Stimulated activated CD8-positive, alpha-beta memory T cell treated with anti-CD3 and anti-CD28 coated beads, Interleukin-12 subunit alpha, Interleukin-12 subunit beta, amount 100 ng/mL, for 1 hour (primary cell): ENCODE data around the gene CNTFR.

Experiments
- DNase-seq: peaks from one replicate; pipeline ENCODE4 v3.0.0-alpha.2; 2020; ENCODE audit warnings: low read depth

CNTFR gene

DNA sequence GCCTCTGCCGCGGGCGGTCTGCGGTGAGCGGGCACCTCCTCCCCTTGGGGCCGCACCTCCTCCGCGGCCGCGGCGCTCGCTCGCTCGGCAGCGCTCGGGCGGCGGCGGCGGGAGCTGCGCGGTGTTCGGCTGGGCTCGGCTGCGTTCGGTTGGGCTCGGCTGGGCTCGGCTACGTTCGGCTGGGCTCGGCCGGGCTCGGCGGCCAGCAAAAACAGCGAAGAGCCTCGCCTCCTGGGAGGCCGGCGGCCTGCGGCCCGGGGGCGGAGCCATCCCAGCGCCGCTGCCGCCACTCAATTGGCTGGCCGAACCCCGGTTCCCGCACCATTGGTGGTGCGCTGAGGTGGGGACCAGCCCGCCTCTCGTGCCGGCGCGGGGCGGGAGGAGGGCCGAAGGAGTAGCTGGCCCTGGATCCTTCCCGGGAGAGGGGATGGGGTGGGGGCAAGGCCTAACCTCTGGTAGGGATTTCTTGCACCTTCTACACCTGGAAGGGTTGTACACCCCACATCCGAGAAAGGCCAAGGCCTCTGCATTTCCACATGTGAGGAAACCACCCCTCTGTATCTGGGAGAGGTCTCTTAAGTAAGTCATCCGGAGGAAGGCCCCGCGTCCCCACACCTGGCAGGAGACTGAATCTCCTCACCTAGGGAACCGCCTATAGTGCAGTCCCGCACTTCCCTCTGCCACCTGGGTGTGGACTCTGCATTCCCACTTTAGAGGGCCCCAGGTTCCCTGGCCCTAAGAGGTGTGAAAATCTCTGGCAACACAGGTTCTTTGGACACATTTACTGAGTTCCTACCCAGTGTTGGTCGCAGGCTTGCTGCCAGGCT, 66.3 kb downstream of the CNTFR start, which contains the start of gene ENHO:
TSS of gene ENHO (minus strand) at position 20 of the 827 bp plus-strand sequence. CDS start 1,295 bp downstream, outside the sequence.
- DNase-seq, result peak; percentile 75

DNA sequence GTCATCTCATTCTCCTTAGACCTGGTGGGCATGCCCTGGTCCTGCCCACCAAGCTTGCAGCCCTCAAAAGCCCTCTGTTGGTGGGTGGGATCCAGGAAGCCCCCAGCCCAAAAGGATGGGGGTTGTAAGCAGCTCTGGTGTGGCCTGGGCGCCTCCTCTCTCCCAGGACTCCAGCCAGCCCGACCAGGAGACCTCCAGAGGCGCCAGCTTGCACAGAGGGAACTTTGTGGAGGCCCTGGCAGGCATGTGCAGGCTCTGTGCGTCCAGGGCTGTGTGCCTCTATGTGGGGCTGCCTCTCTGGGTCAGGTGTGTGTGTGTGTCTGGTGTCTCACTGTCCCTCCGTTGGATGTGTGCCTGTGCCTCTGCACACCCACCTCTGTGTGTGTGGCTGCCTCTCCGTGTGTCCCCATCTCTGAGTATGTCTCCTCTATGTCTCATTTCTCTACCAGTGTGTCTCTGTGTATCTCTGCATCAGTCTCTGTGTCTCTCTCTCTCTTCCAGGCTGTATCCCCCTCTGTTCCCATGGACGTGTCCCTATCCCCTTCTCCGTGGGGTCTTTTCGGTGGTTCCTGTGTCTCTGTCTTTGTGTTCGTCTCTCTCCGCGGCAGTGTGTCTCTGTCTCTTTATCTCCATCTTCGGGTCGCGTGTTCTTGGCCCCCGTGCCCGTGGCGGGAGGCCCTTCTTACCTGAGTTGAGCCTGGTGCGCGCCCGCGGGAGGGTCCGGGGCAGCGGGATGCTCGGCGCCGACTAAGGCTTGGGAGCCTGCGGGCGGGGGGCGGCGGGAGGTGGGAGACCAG, 67.2 kb downstream of the CNTFR start:
- DNase-seq, result no peak

DNA sequence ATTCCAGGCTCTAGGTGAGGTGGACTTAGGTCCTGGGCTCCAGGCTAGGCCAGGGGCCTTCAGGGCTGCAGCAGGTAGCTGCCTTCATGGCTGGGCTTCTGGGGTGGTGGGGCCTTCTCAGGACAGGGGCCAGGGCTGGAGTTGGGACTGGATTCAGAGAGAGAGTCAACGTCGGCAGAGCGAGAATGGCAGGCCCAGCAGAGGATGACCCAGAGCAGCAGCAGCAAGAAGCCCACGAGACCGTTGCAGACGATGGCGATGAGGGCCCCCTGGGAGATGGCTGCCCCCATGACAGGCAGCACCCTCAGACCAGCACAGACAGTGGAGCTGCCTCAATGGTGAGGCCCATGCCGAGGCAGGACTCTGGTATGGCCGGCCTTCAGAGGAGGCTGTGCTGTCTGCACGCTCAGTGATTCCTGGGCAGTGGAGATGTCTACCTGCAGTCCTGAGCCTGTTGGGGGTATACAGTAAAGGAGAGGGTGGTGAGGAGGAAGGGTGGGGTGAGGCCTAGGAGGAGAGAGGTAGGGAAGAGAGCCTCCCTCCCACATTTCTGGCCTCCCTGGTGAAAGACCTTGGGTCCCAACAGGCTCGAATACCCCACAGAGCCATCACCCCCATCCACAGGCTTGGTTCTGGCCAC, 68.0 kb downstream of the CNTFR start:
- no peak for DNase-seq

DNA sequence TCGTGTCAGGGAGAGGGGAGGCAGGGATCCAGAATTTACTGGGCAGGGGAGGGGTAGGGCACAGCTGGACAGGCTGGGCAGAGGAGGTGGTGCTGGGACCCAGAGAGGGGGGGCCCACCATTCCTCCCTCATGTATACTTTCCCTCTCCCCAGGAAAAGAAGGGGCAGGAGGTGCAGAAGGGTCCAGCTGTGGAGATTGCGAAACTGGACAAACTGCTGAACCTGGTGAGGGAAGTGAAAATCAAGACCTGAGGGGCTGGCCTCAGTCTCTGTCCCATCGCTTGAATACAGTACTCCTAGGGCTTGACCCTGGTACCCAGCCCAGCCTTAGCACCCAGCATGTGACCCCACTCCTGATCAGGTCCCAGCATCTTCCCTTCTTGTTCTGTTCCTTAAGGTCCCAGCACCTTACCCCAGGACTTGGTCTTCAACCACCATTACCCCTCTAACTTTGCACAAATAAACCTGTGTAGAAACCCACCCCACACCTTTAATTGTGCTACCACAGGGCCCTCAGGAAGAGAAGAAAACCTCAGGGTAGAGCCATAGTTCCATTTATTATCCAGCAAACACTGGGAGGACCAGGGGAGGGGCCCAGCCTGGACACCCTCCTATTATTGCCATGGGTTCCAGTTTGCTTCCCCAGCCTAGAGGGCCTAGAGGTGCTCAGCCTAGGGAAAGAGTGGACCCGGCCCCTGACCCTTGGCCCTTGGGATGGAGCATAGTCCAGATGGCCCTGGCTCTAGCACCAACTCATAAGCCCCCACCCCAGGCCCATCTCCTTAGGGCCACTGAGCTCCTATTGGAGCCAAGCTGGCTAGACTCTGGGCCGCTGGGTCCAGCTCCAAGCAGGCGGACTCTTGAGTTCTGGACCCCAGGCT, 68.8 kb downstream of the CNTFR start:
- no peak for DNase-seq

DNA sequence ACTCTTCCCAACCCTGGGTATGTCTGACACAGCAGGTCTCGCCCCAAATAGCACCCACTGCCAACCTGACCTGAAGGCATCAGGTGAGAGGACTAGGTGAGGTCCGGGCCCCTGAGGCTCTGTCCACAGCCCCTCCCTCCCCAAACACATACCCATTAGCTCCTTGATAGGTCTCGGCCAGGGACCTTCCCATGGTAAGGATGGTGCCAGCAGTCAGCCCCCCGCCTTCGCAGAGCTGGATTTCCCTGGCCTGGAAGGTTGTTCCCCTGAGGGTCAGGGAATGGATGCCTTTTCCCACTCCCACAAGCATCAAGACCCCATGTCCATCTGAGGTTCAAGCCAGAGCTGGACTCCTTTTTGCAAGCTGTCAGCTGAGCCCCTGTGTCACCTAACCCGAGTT, 69.4 kb downstream of the CNTFR start:
- DNase-seq, result no peak

DNA sequence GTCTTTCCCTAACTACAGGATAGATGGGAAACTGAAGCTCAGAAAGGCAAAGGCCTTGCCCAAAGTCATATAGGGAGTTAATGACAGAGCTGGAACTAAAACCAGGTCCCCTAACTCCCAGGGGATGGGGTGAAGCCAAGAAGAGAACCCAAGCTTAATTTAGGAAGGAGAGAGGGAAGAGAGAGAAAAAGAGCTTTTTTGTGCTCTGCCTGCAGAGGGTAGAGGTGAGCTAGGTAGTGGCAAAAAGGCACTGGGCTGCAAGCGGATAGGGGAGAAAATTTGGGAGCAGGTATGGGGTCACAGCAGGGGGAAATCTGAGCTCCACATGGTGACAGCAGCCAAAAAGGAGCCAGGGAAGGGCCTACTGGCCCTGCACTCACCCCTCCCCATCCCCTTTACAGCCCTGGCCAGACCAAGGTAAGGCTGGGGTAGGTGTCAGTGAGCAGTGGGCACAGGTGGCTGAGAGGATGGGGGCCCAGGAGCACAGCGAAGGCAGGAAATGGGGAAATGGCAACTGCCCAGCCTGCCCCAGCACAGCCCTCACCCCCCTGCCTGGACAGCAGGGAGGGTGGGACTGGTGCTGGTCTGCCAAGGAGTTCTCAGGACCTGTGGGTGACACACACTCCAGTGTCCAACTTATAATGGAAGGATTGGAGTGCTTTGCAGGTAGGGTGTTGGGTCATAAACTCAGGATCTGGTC, 70.1 kb downstream of the CNTFR start:
- DNase-seq, result no peak

DNA sequence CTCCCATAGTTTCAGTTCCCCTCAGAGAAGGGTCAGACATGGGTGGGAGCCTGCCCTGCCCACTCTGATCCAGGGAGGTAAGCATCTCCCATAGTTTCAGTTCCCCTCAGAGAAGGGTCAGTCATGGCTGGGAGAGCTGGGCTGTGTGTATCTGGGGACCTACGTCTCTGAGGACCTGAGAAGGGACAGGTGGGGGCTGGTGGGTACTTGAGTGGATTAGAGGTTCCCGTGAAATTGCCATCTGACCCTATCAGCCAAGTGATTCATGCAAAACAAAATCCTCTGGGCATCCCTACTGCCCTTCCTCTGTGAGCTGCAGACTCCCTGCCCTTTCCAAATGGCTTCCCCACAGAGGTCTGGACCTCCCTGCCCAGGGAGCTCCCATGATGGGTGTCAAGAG, 70.6 kb downstream of the CNTFR start:
- DNase-seq, result no peak

DNA sequence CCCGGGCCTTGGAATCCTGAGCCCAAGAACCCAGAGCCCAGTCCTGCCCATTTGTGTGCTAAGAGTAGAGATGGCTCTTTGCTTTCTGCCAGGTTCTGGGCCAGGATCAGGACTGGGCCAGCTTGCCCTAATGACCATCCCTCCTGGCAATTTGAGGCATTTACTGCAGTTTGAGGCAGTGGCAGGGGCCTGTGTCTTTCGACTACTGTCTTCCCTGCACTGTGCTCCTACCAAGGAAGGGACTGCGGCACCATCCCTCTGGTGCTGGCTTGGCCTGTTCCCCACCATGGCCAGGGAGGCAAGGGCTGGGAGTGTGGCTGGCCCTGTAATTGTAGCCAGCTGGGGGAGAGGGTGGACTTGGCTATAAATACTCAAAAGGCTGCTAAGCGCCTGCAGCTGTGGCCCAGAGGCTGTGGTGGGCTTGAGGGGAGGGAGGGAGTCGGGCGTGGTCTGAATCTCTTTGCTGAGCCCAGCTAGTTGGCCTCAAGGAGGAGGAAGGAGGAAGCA, 71.4 kb downstream of the CNTFR start:
- DNase-seq, result no peak

DNA sequence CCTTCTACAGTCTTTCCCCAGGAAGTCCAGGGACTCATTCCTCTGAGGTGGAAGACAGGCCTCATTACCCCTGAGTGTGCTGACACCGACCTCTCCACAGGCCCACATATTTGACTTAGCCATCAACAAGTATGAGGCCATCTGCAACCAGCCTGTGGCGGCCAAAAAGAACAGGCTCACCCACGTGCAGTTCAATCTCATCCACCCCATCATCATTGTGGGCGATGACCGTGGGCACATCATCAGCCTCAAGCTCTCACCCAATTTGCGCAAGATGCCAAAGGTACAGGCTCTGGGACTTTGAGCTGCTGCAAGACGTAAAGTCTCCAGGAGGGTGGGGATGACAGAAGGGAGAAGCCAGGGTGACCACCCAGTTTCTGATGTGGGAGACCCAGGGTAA, 72.3 kb downstream of the CNTFR start:
- DNase-seq, result no peak

DNA sequence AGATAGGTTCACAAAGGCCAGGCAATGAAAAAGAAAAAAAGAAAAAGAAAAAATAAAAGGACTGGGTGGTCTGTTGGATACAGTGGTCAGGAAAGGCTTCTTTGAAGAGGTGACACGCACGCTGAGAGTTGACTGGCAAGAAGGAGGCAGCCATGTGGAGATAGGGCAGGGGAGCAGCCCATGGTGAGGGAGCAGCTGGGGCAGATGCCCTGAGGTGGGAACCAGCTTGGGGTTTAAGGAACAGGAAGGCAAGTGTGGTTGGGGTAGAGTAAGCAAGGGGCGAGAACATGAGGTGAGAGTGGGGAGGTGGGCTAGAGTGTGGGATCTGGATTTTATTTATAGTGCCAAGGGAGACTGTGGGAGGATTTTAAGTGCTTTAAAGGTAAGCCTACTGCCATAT, 73.6 kb downstream of the CNTFR start:
- no peak for DNase-seq

DNA sequence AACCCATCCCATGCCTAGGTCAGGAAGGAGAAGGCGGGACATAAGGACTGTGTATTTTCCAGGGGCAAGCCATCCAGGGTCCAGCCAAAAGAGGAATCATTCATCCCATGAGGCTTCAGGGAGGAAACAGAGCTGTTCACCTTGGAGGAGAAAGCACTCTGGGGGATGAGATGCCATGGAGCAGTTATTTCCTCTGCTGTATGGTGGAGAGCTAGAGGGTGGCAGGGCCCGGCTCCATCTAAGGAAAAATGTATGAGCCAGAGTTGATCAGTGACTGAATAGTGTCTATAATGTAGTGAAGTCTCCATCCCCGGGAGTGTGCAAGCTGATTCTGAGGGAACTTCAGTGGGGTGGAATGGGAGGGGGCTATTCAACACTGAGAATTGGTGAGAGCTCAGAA, 74.7 kb downstream of the CNTFR start:
- DNase-seq, result no peak

DNA sequence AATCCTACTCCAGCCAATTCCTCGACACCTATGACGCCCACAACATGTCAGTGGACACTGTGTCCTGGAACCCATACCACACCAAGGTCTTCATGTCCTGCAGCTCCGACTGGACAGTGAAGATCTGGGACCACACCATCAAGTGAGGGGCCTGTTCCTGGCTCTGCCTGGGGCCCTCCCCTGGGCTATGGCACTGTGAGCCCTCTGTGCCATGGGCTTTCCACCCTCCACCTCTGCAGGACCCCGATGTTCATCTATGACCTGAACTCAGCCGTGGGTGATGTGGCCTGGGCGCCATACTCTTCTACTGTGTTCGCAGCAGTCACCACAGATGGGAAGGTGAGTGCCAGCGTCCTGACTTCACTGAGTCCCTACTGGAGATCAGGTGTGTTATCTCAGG, 75.1 kb downstream of the CNTFR start:
- no peak for DNase-seq

DNA sequence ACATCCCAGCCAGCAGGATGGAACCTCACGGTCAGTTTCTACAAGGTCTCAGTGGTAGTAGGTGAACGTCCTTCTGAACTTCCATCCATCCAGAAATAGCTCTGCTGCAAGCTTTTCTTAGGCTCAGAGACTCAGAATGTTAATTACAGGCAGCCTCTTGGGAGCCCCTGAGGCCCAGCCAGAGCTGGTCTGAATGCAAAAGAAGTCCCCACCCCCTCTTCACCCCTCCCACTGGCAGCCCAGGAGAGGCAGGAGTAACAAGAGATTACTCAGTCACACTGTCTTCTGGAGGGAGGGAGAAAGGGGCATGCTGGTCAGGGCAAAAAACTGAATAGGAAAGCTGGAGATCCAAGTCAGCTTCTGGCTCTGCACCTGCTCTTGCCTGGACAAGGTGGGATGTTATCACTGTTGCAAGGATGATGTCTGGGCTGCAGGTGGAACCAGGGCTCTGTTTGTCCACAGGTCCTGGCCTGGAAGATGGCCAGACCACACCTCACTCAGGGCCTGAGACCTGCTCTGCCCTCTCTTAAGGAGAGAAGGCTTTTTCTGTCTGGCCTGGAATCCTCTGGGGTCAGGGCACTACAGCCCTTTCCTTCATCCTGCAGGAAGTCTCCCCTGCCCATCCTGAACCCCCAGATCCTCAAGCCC, 75.8 kb downstream of the CNTFR start:
- DNase-seq, result no peak

DNA sequence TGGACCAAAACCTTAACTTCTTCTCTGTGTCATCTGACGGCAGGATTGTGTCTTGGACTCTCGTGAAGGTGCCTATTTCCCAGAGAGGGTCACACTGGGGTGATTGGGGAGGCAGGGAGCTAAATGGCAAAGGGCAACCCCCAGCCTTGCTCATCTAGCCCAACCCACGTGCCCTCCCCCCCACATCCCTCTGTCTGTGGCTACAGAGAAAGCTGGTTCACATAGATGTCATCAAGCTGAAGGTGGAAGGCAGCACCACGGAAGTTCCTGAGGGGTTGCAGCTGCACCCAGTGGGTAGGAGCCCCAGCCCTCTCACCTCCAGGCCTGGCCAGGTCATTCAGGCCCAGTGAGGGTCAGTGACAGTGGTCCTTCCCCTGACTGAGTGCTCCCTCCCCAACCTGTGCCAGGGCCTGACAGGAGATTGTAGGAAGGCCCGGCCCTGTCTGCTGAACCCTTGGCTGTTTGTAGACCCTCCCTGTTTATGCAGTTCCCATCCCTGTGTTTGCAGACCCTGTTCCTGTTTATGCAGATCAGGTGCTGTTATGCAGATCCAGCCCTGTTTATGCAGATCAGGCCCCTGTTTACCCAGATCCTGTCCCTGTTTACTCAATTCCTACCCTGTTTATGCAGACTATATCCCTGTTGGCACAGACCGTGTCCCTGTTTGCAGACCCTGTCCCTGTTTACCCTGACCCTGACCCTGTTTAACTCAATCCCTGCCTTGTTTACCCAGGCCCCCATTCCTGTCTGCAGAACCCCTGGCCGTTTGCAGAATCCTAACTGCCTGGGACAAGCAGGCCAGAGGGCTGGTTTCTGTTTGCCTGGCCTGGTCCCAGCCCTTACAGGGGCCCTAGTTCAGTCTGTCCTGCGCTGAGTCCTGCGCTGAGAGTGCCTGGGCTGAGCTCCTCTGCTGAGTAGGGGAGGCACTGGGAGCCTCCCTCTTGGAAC, 77.1 kb downstream of the CNTFR start:
- no peak for DNase-seq

DNA sequence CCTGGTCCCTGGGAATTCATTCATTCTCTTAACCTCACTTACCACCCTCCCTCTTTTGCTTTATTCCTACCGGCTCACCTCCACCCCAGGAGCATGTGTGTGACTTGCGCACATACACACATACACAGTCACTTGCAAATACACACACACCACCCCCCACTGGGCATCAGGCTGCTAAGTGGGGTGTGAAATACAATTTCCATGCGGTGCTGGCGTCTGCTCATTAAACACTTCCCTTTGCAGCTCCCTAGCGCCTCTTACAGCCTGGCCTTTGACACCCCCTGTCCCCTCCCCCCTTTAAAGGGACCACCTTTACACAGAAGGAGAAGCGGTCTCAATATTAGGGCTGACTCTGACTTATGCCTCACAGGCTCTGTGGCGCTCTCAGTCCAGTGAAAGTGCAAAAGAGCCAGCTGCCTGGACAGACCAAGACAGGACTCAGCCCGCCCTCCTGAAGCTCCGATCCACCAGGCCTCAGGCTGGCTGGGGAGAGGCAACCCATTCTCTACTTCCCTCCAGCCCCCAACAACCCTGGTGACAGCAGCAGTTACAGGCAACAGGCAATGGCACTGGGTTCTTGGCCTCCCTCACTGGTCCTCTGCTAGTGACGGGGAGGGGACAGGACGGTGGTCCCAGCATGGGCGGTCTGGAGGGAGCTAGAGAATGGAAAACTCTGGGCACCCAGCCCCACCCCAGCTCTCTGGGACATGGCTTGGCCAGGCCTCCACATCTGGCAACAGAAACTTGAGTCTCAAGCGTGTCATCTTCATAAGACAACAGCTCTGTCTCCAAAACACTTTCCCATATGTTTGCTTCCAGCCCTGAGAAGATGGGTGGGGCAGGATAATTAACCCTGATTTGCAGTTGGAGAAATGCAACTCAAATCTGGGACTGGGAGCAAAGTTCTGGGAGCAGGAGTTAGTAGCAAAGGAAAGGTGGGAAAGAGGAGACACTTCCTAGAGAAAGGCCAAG, 78.7 kb downstream of the CNTFR start:
- DNase-seq, result no peak

DNA sequence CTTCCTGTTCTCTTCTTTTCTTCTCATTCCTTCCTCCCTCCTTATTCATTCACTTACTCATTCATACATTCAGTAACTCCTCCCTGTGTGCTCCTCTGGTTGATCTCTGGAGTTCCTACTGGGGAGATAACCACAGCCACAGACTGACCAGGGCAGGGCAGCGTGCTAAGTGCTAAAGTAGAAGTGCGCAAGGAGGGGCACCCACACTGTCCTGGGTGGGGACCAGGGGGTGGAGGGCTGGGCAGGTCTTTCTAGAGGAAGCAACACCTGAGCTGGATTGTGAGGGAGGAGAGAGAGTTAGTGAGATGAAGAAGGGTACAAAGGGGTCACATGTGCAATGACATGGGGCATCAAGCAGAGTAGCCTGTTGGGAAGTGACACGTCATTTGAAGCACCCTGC, 80.6 kb downstream of the CNTFR start:
- DNase-seq, result no peak

DNA sequence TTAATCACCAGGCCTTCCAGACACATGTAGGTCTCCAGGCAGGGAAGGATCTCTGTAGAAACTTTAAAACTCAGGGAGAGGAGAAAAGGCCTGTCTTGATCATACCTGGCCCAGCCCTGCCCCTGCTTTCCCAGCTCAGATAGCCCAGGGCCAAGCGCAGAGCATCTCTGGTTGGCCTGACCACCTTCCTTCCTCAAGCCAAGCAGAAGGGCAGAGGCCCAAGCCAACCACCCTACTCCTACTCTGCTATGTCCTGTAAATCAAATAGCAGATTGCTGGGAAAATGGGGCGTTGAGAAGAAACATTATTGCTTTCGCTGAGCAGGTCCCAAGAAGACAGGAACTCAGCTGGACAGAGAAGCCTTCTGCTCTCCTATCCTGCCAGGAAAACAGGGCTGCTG, 81.1 kb downstream of the CNTFR start:
- no peak for DNase-seq

DNA sequence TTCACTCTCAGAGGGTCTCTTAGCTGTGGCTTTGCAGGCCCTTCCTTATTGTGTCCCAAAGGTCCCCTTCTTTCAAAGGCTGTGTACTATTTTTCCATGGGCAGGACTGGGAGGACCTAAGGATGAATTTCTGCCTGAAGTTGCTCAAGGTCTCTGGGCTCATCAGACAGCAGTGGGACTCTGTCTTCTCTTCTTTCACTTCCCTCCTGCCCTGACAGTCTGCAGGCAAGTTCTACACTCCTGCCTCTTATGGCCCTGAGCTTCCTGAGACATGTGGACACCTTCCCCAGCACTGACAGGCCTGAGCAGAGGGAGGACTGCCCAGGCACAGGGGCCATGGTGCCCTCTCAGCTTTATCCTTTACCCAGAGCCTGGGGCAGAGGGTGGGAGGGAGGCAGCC, 81.6 kb downstream of the CNTFR start:
- DNase-seq, result no peak
